GM18498 (cell line): ENCODE data around the gene NELL1.
A peak's percentile ranks its signal among the peaks of the same experiment; 100 is the strongest.

ENCODE experiments used
- ATAC-seq: cut with Tn5 transposase; IDR thresholded peaks from one replicate; pipeline ENCODE4 v1.9.1; 2021; ENCODE audit warnings: mild to moderate bottlenecking, moderate library complexity; ENCODE audit not compliant: unreplicated experiment

NELL1 gene

DNA sequence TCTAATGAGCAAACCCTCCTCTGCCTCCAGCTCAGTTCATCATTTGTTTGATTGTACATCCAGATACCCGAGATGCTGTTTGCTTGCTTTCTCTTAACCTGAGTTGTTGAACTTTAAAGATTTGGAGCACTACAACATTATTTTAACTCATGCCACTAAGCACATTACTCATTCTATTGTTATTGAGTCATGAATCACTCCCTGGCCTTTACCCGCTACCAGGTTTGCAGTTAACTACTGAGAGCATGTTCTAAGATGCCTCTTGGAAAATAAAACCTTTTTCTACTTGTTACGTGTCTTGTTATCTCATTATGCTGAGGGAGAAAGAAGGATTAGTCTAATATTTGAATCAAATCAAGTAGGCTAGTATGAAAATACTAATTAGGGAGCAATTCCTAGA lies 802.9 kb downstream of the NELL1 start:
- no peak for ATAC-seq

DNA sequence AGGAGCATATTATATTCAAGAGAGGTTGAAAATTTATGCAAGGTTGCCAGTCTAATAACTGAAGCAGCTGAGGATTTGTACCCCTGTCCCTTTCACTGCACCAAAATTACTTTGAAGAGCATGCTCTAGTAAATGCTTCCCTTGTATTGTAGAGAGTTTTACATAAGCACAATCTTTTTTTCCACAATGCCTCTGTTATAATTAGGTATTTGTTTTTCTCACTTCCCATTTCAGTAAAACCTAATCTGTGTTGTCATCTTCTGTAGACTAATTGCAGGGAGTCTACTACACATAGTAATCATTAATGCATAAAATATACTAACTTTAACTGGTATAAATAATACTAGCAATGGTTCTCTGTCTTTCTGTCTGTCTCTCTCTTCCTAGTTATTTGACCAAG lies 805.1 kb downstream of the NELL1 start:
- no peak for ATAC-seq

DNA sequence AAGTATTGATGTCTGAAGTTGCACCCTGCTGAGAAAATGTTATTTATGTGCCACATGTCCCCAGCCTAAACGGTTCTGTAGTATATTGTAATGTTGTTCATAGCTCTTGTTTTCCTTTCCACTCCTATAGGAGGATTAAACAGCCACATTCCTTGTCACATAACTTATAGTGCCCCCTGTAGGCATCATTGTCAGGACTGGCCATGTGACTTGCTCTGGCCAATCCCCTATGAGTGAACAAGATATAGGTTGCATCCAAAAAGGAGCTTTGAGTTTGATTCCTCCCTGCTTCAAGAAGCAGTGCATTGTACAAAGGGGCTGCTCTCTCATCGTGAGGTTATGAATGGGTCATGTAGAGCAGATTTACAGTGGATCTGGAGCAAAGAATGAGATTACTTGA lies 805.9 kb downstream of the NELL1 start:
- no peak for ATAC-seq

DNA sequence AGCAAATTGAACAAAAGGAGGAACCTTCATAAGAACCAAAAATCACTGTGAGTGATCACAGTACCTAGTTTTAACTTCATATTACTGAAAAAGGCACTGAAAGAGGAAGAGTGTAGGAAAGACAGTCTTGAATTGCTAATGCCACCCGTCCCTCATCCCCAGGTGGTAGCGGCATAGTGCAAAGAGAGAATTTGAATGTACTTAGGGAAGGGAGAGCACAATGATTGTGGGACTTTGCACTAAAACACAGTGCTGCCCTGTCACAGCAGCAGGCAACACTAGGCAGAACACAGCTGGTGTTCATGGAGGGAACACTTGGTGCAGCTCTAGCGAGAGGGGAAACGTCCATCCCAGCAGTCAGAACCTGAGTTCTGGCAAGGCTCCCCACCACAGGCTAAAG lies 807.2 kb downstream of the NELL1 start:
- ATAC-seq, result no peak

DNA sequence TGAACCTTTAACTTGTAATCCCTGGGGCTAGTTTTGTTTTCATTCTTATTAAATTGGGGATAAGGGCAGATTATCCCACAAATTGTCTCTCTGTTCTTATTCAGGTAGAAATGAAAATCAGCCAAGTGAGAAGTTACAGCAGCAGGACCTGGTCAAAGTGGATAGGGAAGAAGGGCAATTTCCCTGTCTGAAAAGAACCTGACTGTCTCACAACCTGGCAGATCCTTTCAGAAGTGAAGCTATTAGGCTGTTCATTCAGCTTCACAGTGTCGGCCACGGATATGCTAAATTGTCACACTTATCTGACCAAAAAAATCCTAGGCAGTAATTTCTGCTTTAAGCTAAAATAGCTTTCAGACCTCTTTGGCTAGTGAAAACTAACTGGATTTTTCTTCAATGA lies 810.9 kb downstream of the NELL1 start:
- no peak for ATAC-seq

DNA sequence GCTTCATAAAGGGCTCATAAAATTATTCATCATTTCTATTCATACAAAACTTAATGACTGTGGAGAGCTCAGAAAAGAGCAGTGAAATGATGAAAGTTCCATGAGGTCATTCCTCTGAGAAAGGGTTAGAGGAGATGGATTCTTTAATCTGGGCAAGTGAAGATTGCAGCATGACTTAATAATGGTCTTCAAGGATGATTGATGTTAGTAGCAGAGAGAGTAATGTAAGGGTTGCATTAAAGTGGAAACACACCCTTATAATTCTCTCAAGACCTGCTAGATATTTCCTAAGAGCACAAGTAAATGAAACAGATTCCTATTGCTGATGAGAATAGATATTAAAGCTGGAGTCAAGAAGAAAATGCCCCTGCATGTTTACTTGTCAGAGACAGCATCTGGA lies 811.9 kb downstream of the NELL1 start:
- no peak for ATAC-seq

DNA sequence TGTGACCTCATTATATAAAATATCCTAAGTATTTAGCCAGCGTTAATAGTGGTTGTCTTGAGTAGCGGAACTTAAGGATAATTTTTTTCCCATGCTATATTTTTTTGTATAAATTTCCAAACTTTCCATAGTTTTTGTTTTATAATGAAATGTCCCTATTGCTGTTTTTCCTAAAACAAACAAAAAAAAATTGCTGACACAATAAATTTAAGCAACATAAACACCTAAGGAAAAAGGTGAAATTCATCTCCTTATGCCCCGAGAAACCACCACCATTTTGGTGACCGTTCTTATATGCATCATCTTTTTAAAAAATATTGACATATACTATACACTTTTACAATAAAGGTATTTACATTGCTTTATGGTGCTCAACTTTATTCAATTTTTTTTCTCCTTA lies 814.7 kb downstream of the NELL1 start:
- ATAC-seq, result no peak

DNA sequence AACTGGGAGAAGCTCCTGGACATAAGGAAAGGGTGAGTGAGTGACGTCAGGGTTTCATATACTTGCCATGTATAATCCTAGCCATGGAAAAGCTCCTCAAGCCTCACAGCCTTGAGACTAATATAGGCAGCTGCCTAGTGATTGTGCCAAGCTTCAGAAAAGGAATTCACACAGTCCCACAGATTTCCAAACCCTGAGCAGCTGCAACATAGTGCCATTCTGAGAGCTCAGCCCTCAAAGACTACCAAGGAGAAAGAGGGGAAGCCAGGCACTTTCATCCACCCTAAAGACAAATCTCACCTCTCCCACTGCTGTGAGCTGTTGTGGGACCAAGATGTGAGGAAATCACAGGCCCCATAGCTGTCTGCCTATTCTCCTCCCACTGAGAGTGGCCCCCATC lies 815.6 kb downstream of the NELL1 start:
- ATAC-seq, result no peak

DNA sequence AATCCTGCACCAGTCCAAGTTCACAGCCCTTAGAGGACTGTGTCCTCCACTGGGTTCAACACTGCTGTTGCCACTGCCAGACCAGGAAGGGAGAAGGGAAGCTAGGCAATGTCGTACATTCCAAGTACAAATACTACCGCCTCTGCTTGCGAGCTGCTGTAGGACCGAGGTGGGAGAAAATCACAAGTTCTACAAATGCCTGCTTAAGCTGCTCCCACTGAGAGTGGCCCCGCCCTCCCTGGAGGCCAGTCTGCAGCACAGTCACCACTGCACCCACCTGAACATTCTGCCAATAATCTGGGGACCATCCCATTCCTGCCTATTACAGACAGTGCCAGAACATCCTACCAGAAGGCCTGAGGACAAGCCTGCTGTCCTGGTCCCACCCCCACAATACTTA lies 816.0 kb downstream of the NELL1 start:
- no peak for ATAC-seq

DNA sequence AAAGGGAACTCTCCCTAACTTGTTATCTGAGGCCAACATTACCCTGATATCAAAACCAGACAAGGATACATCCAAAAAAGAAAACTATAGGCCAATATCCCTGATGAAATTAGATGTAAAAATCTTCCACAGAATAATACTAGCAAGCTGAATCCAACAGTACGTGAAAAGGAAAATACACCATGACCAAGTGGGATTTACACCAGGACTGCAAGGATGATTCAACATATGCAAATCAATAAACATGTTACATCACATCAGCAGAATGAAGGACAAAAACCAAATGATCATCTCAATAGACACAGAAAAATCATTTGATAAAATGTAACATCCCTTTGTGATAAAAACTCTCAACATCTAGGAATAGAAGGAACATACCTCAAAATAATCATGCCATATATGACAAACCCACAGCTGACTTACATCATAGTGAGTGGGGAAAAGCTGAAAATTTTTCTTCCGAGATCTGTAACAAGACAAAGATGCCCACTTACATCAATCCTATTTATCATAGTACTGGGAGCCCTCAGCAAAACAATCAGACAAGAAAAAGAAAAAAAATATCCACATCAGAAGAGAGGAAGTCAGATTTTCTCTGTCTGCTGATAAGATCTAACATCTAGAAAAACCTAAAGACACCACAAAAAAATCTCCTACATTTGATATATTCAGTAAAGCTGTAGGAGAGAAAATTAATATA lies 820.2 kb downstream of the NELL1 start:
- no peak for ATAC-seq

DNA sequence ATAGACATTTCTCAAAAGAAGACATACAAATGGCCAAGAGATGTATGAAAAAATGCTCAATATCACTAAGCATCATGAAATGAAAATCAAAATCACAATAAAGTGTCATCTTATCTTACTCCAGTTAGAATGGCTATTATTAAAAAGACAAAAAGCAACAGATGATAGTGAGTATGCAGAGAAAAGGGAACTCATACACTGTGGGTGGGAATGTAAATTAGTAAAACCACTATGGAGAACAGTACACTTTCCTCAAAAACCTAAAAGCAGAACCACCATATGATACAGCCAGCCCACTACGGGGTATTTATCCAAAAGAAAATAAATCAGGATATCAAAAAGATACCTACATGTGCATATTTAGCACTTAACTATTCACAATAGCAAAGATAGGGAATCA lies 823.5 kb downstream of the NELL1 start:
- no peak for ATAC-seq

DNA sequence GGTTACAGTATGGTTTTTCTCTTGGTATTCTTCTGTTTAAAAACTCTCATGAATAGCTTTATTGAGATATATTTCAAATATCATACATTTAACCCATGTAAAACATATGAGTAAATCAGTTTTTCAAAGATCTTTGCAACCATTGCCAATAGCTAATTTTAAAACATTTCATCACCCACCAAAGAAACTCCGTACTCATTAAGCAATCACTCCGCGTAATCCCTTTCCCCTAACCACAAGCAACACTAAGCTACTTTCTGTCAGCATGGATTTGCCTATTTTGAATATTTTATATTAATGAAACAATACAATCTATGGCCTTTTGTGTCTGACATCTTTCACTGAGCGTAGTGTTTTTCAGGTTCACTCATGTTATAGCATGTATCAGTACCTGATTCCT lies 825.6 kb downstream of the NELL1 start:
- no peak for ATAC-seq

DNA sequence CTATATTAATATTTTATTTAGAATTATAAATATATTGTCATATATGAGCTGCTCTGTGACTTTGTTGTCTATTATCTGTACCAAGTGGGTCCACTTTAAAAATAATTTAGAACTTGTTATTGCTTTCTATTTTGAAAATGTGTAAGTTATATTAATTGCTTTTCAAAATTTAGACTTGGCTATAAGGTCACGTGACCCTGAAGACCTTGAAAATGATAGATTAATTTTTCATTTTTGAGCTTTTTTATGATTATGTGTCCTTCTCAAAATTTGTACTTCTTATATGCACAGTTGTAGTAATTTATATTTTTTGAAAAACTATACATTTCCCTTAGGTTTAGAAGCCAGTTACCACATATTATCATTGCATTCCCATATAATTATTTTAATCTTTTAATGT lies 826.5 kb downstream of the NELL1 start:
- ATAC-seq, result no peak

DNA sequence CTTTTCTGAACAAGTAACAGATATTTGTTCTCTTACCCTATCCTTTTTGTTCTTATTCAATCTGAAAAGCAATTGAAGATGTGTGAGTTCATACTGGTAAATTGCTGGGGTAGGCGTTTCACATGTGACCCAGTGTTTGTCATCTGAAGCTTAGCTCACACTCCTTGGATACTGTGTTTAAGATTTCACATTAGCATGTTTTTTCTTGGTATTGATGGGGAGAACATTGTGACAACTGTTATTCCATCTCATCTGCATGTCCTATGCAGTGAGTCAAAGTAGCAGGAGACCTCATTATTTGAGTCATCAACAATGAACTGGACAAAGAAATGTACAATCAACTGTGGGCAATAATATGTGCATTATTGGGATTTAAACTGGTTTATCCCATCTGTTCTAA lies 831.9 kb downstream of the NELL1 start:
- ATAC-seq, result no peak

DNA sequence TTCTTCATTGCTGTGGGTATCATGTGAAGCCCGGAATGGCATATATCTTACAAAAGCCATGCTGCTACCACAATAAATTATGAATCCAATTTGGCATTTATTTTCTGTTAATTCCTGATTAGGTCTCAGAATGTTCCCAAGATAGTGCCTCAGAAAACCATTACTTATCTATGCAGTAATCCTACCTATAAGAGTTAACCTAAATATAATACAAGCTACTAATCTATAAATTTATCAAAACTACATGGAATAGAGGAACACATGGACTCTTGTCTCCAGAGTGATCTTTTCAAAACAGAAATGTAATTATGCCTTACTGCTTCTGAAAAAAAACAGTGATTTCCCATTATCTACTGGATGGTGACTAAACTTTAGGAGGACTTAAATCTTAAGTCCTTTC lies 835.7 kb downstream of the NELL1 start:
- no peak for ATAC-seq

DNA sequence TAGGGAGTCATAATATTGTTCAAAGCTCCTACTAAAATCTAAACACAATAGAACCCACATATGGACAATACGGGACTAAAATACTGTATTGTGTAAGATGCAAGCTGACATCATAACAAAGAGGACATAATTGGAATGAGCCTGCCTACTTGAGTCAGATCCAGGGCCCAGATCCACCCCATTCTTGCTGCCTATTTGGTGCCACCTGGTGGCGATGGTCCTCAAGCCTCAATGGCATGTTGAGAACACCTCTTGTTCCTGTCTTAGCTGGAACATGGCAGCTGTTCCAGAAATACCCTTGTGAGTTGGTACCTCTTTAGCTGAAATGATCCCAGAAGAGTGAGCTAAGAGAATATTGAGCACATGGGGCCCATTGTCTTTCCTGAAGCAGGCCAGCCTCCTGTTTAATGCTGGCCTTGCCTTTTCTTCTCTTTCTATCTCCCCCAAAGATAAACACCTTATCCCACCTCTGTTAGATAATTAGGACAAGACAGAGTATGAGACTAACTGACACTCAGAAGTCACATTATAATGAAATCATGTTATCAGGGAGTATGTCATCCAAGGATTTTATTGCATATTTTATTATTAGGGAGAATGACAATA lies 842.6 kb downstream of the NELL1 start:
- ATAC-seq, result peak; percentile 85

DNA sequence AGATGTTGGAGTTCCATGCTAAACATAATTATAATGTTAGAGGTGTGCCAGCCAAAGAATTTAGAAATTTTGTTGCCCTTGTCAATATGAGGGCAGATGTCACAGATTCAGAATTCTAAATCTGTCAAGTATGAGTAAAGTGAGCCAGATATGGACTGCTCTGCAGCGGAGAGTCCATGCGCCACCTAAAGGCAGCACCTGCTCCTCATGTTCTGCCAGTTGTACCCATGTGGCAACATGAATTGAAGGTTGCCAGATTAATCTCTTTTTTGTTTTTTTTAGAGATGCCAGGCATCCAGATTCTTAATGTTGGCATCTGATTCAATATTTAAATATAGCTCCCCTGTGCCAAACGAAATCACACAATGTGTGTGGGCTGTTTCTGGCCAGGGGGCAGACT lies 844.9 kb downstream of the NELL1 start:
- no peak for ATAC-seq

DNA sequence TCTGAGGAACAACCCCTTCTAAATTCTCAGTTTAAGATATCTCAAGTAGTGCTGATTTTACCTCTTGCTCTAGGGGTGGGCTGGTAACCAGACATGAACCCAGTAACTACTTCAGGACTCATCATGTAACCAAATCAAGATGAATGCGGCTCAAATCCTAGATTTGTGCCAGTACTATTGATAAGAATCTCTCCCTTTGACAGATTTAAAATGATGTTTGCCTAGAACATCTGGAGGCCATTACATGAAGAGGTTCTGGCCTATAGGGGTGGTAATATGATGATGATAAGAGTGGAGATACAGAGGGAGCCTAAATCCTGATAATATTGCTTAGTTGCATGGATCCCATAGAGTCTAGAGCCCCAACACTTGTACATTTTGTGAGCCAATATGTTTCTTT lies 850.9 kb downstream of the NELL1 start:
- no peak for ATAC-seq

DNA sequence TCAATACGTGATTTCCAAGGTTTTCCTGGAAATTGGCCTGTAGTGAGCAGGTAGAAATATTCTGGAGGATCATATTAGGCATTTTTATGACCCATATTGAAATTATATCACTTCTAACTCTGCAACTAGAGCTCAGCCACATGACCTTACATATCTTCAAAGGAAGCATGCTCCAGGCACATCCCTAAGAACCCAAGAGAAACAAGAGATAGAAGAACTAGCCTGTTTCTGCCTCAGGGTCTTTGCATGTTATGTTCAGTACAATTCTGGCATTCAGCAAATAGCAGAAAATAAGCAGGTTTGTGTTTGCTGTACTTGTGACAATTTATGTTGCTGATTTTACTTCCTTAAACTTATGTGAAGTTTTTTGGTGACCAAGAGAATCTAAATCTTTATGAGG lies 859.8 kb downstream of the NELL1 start:
- ATAC-seq, result no peak

DNA sequence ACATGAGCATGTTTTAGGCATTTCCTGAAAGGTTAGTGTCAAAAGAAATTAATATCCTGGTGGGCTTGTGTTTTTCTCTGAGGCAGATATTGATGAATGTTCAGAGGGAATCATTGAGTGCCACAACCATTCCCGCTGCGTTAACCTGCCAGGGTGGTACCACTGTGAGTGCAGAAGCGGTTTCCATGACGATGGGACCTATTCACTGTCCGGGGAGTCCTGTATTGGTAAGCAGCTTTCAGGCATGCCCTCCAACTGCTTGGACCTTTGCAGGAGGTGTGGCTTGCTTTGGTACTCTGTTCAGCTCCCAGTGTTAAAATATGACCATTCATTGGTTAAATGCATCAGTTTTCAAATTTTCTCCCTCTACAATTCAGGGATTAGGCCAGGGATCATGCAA lies 864.9 kb downstream of the NELL1 start:
- no peak for ATAC-seq

DNA sequence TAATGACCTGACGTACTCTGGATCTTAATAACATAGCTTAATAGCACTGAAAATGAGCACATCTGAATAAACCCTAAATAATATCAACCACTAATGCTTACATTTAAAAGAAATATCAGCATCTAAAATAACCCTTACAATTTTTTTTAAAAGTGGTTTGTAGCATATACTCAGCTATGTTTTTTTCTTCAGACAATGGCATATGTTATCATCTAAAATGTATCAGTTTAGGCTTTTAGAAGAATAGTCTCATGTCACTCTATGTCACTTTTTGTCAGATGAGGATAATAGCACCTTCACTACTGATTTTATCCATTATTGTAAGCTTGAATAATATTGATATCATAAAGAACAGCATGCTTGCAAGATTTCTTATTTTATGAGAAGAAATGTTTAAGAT lies 868.6 kb downstream of the NELL1 start:
- no peak for ATAC-seq

DNA sequence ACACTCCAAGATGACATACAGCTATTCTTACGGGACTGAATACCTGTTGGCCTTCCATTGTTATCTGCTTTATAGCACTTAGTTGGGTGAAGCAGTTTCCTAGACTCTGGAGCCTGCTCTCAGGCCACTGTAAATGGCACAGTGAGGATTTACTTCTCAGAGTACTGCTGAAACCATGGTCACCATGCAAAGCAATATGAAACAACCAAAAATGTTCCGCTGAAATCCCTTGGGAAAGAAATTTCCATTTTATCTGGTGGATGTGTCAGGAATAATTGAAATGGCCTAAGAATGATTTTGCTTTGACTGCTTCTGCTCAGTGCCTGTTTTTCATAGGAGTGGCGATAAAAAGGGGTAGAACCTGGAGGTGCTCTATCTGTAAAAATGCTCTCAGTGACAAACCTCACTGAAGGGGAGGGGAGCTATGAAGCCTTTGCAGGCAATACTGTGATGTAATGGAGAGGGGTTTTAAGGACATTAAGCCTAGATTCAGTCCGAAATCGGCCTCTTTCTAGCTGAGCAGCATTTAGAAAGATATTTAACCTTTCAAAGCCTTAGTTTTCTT lies 871.9 kb downstream of the NELL1 start:
- no peak for ATAC-seq

DNA sequence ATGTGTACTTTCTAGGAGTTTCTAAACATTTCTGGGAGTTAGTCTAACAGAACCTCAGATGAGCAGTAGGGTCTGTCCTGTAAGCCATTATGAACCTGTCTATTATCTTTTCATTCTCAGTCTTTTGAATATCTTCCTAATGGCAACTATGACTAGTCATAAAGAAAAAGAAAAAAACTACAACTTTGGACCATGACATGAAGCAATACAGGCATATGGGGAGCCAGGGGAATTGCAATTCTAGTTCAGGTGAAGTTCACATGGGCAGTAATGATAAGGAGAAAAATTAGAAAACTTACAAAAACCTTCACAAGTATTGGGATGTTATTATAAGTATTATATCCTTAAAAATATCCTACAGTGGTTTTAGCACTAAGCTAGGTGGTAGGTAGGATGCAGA lies 874.5 kb downstream of the NELL1 start:
- ATAC-seq, result no peak
